Neural cell (in vitro differentiated cells): Measurements from ENCODE around the gene ZNF668.

Experiments
- EP300 ChIP-seq: fragments of 450-650 bp; conservative IDR thresholded peaks from 2 replicates; pipeline ENCODE4 v1.6.1; 2014; ENCODE audit warnings: antibody characterized with exemption, mild to moderate bottlenecking, moderate library complexity; ENCODE audit not compliant: poor library complexity, severe bottlenecking
- EZH2 ChIP-seq: fragments of 200-600, 300-800 bp; shearing (Covaris generic), sonication (generic); IDR thresholded peaks from 2 replicates; pipeline ENCODE4 v1.6.1; 2014; ENCODE audit warnings: antibody characterized with exemption, low read length, borderline replicate concordance, mild to moderate bottlenecking; ENCODE audit not compliant: insufficient read depth, poor library complexity, severe bottlenecking
- POLR2AphosphoS5 ChIP-seq: IDR thresholded peaks from 2 replicates; pipeline ENCODE4 v1.6.1; 2012
- TF ChIP-seq, protein P1 (sequence below): fragments of 450-650 bp; IDR thresholded peaks from 2 replicates; pipeline ENCODE4 v1.5.1; 2014; ENCODE audit warnings: antibody characterized with exemption, mild to moderate bottlenecking, moderate library complexity; ENCODE audit not compliant: poor library complexity, severe bottlenecking
- TF ChIP-seq, protein P2 (sequence below): IDR thresholded peaks from 2 replicates; pipeline ENCODE4 v1.6.1; 2012; ENCODE audit warnings: borderline replicate concordance

DNA sequence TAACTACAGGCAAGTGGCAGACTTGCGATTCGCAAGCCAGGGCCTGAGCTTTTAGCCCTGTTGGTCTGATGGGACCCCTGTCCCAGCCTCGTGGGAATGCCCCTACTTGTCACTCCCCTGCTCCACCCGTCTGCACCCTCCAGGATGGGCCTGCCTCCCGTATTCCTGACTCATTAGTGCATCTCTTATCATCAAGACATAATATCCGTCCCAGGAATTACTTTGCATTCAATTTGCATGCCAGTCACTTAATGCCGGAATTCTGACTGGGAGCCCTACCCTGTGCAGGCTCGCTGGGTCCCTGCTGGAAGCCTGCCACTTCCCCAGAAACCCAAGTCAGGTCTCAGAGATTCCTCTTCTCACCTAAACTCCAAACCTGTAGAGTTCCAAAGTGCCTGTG, 11.4 kb upstream of the ZNF668 start:
- TF ChIP-seq, protein P1, sequence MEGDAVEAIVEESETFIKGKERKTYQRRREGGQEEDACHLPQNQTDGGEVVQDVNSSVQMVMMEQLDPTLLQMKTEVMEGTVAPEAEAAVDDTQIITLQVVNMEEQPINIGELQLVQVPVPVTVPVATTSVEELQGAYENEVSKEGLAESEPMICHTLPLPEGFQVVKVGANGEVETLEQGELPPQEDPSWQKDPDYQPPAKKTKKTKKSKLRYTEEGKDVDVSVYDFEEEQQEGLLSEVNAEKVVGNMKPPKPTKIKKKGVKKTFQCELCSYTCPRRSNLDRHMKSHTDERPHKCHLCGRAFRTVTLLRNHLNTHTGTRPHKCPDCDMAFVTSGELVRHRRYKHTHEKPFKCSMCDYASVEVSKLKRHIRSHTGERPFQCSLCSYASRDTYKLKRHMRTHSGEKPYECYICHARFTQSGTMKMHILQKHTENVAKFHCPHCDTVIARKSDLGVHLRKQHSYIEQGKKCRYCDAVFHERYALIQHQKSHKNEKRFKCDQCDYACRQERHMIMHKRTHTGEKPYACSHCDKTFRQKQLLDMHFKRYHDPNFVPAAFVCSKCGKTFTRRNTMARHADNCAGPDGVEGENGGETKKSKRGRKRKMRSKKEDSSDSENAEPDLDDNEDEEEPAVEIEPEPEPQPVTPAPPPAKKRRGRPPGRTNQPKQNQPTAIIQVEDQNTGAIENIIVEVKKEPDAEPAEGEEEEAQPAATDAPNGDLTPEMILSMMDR: no peak
- TF ChIP-seq POLR2AphosphoS5 (no peak), EZH2 (no peak), EP300 (no peak)
- TF ChIP-seq, protein P2, sequence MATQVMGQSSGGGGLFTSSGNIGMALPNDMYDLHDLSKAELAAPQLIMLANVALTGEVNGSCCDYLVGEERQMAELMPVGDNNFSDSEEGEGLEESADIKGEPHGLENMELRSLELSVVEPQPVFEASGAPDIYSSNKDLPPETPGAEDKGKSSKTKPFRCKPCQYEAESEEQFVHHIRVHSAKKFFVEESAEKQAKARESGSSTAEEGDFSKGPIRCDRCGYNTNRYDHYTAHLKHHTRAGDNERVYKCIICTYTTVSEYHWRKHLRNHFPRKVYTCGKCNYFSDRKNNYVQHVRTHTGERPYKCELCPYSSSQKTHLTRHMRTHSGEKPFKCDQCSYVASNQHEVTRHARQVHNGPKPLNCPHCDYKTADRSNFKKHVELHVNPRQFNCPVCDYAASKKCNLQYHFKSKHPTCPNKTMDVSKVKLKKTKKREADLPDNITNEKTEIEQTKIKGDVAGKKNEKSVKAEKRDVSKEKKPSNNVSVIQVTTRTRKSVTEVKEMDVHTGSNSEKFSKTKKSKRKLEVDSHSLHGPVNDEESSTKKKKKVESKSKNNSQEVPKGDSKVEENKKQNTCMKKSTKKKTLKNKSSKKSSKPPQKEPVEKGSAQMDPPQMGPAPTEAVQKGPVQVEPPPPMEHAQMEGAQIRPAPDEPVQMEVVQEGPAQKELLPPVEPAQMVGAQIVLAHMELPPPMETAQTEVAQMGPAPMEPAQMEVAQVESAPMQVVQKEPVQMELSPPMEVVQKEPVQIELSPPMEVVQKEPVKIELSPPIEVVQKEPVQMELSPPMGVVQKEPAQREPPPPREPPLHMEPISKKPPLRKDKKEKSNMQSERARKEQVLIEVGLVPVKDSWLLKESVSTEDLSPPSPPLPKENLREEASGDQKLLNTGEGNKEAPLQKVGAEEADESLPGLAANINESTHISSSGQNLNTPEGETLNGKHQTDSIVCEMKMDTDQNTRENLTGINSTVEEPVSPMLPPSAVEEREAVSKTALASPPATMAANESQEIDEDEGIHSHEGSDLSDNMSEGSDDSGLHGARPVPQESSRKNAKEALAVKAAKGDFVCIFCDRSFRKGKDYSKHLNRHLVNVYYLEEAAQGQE: no peak
